Tibial artery (tissue), 4 donors: ENCODE measurements around the gene RAB31.

Experiments used
- DNase-seq, 2 donors: peaks; one replicate each; pipeline ENCODE4 v3.0.0-alpha.2; 2019
- H3K27ac ChIP-seq, 2 donors: fragments of 200-600 bp; sonication (generic) in 1 of 2; 1 replicate in 1 of 2; 2 replicates in 1 of 2; pipeline ENCODE4 v1.5.1; 2018 to 2019; ENCODE audit warnings: mild to moderate bottlenecking in 1 of 2
- H3K27me3 ChIP-seq, 2 donors: fragments of 200-600 bp; sonication (generic) in 1 of 2; one replicate each; pipeline versions ENCODE4 v1.5.1 to v1.6.0; 2016 to 2019
- H3K36me3 ChIP-seq, 3 donors: fragments of 200-600 bp; sonication (generic) in 2 of 3; one replicate each; pipeline ENCODE4 v1.5.1; 2016 to 2019; ENCODE audit warnings: mild to moderate bottlenecking in 2 of 3
- H3K4me1 ChIP-seq, 4 donors: fragments of 200-600 bp; sonication (generic) in 2 of 4; 1 replicate in 3 of 4; 2 replicates in 1 of 4; pipeline ENCODE4 v1.5.1; 2016 to 2019
- H3K4me3 ChIP-seq, 2 donors: fragments of 200-600 bp; sonication (generic) in 1 of 2; 1 replicate in 1 of 2; 2 replicates in 1 of 2; pipeline ENCODE4 v1.5.1; 2018 to 2019; ENCODE audit warnings: mild to moderate bottlenecking in 2 of 2
- H3K9me3 ChIP-seq, 3 donors: fragments of 200-600 bp; sonication (generic) in 1 of 3; one replicate each; pipeline ENCODE4 v1.5.1; 2016 to 2019
- CTCF ChIP-seq, 2 experiments: fragments of 200-600 bp in 1 of 2; fragments of 450-650 bp in 1 of 2; IDR thresholded peaks; one replicate each; pipeline ENCODE4 v1.5.1; 2017 to 2019; ENCODE audit warnings: antibody characterized with exemption in 2 of 2, mild to moderate bottlenecking in 1 of 2, moderate library complexity in 1 of 2
- intact Hi-C: fragments of 100-400 bp; cut with DNase I; formaldehyde crosslinking; loops from one replicate; pipeline ENCODE4 v1.15.0; 2023; ENCODE audit warnings: low total_unique reads

RAB31 gene

GRCh38 chr18:9722691-9723090, 14.6 kb downstream of the RAB31 start:
- Histone ChIP-seq H3K27me3 (no peaks in the 10 kb centered on the region), H3K36me3 (peaks cover 0 to 15% (median 11%) of the 10 kb centered on the region in 3 donors), H3K4me1 (peaks cover 0 to 34% (median 10%) of the 10 kb centered on the region in 4 donors), H3K27ac (no peak overlapping the region), H3K4me3 (no peak overlapping the region), H3K9me3 (no peaks in the 10 kb centered on the region)
- no peak for DNase-seq
- TF ChIP-seq CTCF (IDR thresholded peaks at IDR 0.05), result no peak
- intact Hi-C loops, result no loop called here

GRCh38 chr18:9724797-9725585, 16.9 kb downstream of the RAB31 start:
- no peak for DNase-seq
- Histone ChIP-seq H3K4me1 (peaks cover 0 to 21% (median 1%) of the 10 kb centered on the region in 4 donors), H3K9me3 (no peaks in the 10 kb centered on the region), H3K27me3 (no peaks in the 10 kb centered on the region), H3K4me3 (no peak overlapping the region), H3K36me3 (peaks cover 0 to 15% (median 11%) of the 10 kb centered on the region in 3 donors), H3K27ac (no peak overlapping the region)
- no peak for TF ChIP-seq CTCF (IDR thresholded peaks at IDR 0.05)
- intact Hi-C loops, result no loop called here

DNA sequence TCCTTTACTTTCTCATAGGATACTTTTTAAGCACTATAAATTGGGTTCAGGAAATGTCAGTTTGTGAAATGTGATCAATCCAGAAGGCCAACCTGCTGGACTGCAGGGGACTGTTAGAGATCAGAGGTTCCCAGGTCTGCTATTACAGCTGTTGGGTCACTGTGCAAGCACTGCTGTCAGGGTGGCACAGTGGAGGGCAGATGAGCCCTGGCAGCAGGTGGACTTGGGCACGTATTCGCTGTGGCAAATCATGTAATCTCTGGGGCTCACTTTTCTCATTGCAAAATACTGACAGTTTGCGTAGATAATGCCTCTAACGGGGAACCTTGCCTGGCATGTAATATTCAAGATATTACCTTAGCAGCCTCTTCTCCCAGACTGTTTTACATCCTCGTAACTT, 18.1 kb downstream of the RAB31 start:
- Histone ChIP-seq H3K27ac (no peak overlapping the region), H3K4me1 (peaks cover 0 to 12% (median 2%) of the 10 kb centered on the region in 4 donors), H3K27me3 (no peaks in the 10 kb centered on the region), H3K4me3 (no peak overlapping the region), H3K36me3 (peaks cover 0 to 15% (median 11%) of the 10 kb centered on the region in 3 donors), H3K9me3 (no peaks in the 10 kb centered on the region)
- no peak for TF ChIP-seq CTCF (IDR thresholded peaks at IDR 0.05)
- no peak for DNase-seq
- intact Hi-C loops, result no loop called here

GRCh38 chr18:9726936-9727335, 18.8 kb downstream of the RAB31 start:
- TF ChIP-seq CTCF (IDR thresholded peaks at IDR 0.05), result no peak
- DNase-seq, result no peak
- intact Hi-C loops, result no loop called here

GRCh38 chr18:9730786-9731185, 22.7 kb downstream of the RAB31 start:
- Histone ChIP-seq H3K27ac (no peak overlapping the region), H3K36me3 (peaks cover 0 to 17% (median 13%) of the 10 kb centered on the region in 3 donors), H3K4me1 (peaks cover 0 to 5% (median 2%) of the 10 kb centered on the region in 4 donors), H3K27me3 (no peaks in the 10 kb centered on the region), H3K4me3 (no peak overlapping the region), H3K9me3 (no peaks in the 10 kb centered on the region)
- no peak for TF ChIP-seq CTCF (IDR thresholded peaks at IDR 0.05)
- intact Hi-C loops, result no loop called here
- DNase-seq, result no peak

More at GRCh38 chr18:9726936-9727335, 18.8 kb downstream of the RAB31 start:
- no peak overlapping the region for H3K4me3 ChIP-seq
- H3K4me1 ChIP-seq, result peaks cover 0 to 7% (median 2%) of the 10 kb centered on the region in 4 donors
- H3K27me3 ChIP-seq, result no peaks in the 10 kb centered on the region
- H3K36me3 ChIP-seq, result peaks cover 0 to 16% (median 14%) of the 10 kb centered on the region in 3 donors
- no peak overlapping the region for H3K27ac ChIP-seq
- no peaks in the 10 kb centered on the region for H3K9me3 ChIP-seq
